Calu3 (cell line): ENCODE data around the gene ZNF443. TPM values are rescaled to one million over a fixed set of nuclear protein-coding genes. Genes with fewer than 3 reads are reported as not detected.
A peak's percentile ranks its signal among the peaks of the same experiment; 100 is the strongest.
"Not testable (repeated sequence)": the region's sequence is repeated elsewhere in the genome, so short reads cannot be mapped to it uniquely, and the experiment has no call there.

Experiments
- Bru-seq: library from RNA; stranded (reverse); fragments of 400-500 nt; gene quantifications from one replicate; lab custom pipeline; 2021; lab: Mats Ljungman, UMichigan
- BruChase-seq, 2 experiments: library from RNA; stranded (reverse); fragments of 400-500 nt; gene quantifications; one replicate each; lab custom pipeline; 2021; lab: Mats Ljungman, UMichigan
- BruUV-seq: library from RNA; stranded (reverse); fragments of 400-500 nt; replicated peaks from 2 replicates; lab custom pipeline; 2021; lab: Mats Ljungman, UMichigan
- CTCF ChIA-PET: fragments of 300-600 bp; sonication (Branson Sonifier 250); formaldehyde crosslinking; loops from one replicate; lab custom pipeline; 2022; ENCODE audit warnings: antibody characterized with exemption; lab: Charles Lee
- DNase-seq: peaks from one replicate; pipeline ENCODE4 v3.0.0; 2022
- H3K27ac Mint-ChIP-seq: one replicate; pipeline ENCODE4 v1.8.0; 2022; ENCODE audit warnings: mixed read lengths; ENCODE audit not compliant: unreplicated experiment
- H3K27me3 Mint-ChIP-seq: one replicate; pipeline ENCODE4 v1.8.0; 2022; ENCODE audit warnings: mixed read lengths; ENCODE audit not compliant: unreplicated experiment
- H3K36me3 Mint-ChIP-seq: one replicate; pipeline ENCODE4 v1.8.0; 2022; ENCODE audit warnings: mild to moderate bottlenecking, moderate library complexity, mixed read lengths; ENCODE audit not compliant: insufficient read depth, unreplicated experiment
- H3K4me1 Mint-ChIP-seq: one replicate; pipeline ENCODE4 v1.8.0; 2022; ENCODE audit warnings: mild to moderate bottlenecking, low read depth, mixed read lengths; ENCODE audit not compliant: unreplicated experiment
- H3K4me3 Mint-ChIP-seq: one replicate; pipeline ENCODE4 v1.8.0; 2022; ENCODE audit warnings: mild to moderate bottlenecking, low read depth, moderate library complexity, mixed read lengths; ENCODE audit not compliant: unreplicated experiment
- H3K9me3 Mint-ChIP-seq: one replicate; pipeline ENCODE4 v1.8.0; 2022; ENCODE audit warnings: low read depth, mixed read lengths; ENCODE audit not compliant: unreplicated experiment
- intact Hi-C: fragments of 100-400 bp; cut with micrococcal nuclease; formaldehyde crosslinking; loops from one replicate; pipeline ENCODE4 v1.10.0; 2022; ENCODE audit not compliant: unreplicated experiment
- long read RNA-seq: library from polyadenylated mRNA; stranded (forward); transcript quantifications from one replicate; pipeline ENCODE4 v2.0.0, GENCODE V29; 2022
- total RNA-seq: library from RNA; stranded (reverse); gene quantifications from 2 replicates; pipeline ENCODE4 v1.2.3, GENCODE V29; 2022
- TF ChIP-seq, protein P1 (sequence below): fragments of 200-600 bp; IDR thresholded peaks from one replicate; pipeline ENCODE4 v1.8.0; 2022; ENCODE audit warnings: antibody characterized with exemption; ENCODE audit not compliant: unreplicated experiment

ZNF443 gene
- total RNA-seq (7.5 and 8.6 TPM in 2 replicates), Bru-seq, nascent RNA (percentile 81 among the genes with signal in this experiment), BruChase-seq, experiment 1, labeled RNA remaining after a 6-hour chase (percentile 84 among the genes with signal in this experiment), BruChase-seq, experiment 2, labeled RNA remaining after a 2-hour chase (percentile 91 among the genes with signal in this experiment)
- long read RNA-seq, transcript ZNF443-201 (4 exons, 2,663 nt) = major isoform, 7 of 8 reads
- long read RNA-seq, partial matches to known transcripts = 0 of 8 reads
- long read RNA-seq, other reads (novel, unspliced or antisense) = 1 of 8 reads

DNA sequence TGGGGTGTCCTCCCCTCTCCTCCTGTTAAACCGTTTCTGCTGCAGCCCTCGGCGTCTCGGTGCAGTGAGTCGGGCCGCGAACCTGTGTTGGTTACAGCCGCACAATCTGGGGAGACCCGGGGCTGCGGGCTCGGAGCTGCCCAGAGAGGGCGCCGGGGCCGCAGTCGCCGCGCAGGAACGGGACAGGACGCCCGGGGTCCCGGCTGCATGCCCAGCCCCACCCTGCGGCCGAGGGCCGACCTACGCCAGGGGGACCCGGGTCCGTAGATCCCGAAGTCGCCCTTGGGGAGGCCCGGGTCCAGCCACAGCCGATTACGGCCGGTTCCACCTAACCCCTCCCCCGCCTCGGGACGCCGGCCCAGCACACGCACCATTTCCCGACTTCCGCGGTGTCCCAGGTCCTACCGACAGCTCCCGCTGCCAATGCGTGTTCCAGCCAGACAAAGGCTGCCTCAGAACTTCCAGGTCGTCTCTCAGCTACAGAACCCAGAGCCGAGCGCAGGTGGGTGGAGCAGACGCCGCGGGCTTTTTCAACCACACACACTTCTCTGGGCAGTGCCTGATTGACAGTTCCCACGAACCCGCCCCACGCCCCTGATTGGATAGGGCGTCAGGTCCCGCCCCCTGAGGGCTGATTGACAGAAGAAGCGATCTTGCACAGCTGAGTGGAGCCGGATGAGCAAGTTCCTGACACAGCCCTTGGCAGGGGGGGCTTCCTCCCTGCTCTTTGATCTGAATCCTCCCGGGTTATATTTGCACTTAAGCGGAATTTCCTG lies at the start of gene ZNF443:
Gene ZNF443 (minus strand): TSS at position 481 of the 776 bp plus-strand sequence. CDS start 107 bp downstream, at position 374.
- peaks cover 22% of the 10 kb centered on the region for H3K36me3 Mint-ChIP-seq
- H3K27me3 Mint-ChIP-seq = no peaks in the 10 kb centered on the region
- DNase-seq = peak; percentile 97
- H3K4me1 Mint-ChIP-seq = no peaks in the 10 kb centered on the region
- H3K27ac Mint-ChIP-seq = peak within 1 kb of the TSS; percentile 94
- TF ChIP-seq, protein P1, sequence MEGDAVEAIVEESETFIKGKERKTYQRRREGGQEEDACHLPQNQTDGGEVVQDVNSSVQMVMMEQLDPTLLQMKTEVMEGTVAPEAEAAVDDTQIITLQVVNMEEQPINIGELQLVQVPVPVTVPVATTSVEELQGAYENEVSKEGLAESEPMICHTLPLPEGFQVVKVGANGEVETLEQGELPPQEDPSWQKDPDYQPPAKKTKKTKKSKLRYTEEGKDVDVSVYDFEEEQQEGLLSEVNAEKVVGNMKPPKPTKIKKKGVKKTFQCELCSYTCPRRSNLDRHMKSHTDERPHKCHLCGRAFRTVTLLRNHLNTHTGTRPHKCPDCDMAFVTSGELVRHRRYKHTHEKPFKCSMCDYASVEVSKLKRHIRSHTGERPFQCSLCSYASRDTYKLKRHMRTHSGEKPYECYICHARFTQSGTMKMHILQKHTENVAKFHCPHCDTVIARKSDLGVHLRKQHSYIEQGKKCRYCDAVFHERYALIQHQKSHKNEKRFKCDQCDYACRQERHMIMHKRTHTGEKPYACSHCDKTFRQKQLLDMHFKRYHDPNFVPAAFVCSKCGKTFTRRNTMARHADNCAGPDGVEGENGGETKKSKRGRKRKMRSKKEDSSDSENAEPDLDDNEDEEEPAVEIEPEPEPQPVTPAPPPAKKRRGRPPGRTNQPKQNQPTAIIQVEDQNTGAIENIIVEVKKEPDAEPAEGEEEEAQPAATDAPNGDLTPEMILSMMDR = no peak
- peaks cover 13% of the 10 kb centered on the region for H3K9me3 Mint-ChIP-seq
- peak within 1 kb of the TSS; percentile 96 for H3K4me3 Mint-ChIP-seq
- TSS peak; percentile 40 for BruUV-seq
- CTCF ChIA-PET = interaction anchor here (0.5 kb wide), 1 partner anchor 266 kb away, joined by 3 read pairs; no protein-coding TSS in a partner anchor
- intact Hi-C loops = no loop called here

DNA sequence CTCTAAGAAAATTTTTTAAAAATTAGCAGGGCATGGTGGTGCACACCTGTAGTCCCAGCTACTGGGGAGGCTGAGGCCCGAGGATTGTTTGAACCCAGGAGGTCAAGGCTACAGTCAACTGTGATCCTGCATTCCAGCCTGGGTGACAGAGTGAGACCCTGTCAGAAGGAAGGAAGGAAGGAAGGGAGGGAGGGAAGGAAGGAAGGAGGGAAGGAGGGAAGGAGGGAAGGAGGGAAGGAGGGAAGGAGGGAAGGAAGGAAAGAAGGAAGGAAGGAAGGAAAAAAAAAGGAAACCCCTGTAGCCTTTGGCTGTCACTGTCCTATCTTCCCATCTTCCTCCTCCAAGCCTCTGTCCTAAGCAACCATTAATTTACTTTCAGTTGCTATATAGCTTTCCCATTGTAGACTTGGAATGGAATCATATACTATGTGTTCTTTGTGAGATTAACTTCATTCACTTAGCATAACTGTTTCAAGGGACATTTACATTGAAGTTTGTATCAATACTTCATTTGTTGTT lies 45.5 kb upstream of the ZNF443 start:
- H3K9me3 Mint-ChIP-seq, CTCF ChIA-PET, H3K4me1 Mint-ChIP-seq, DNase-seq, H3K4me3 Mint-ChIP-seq, H3K27me3 Mint-ChIP-seq, intact Hi-C loops, H3K27ac Mint-ChIP-seq, BruUV-seq: not testable (repeated sequence)
- peaks cover 14% of the 10 kb centered on the region for H3K36me3 Mint-ChIP-seq

DNA sequence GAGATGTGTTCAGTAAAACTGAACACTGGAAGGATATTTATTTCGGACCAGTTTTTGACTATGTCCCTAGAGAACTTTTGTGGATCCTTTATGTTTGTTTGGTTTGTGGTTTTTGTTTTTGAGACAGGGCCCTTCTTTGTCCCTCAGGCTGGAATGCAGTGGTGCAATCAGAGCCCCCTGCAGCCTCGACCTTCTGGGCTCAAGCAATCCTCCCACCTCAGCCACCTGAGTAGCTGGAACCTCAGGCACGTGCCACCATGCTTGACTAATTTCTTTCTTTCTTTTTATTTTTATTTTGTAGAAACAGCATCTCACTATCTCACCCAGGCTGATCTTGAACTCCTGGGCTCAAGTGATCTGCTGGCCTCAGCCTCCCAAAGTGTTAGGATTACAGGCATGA lies 44.8 kb upstream of the ZNF443 start:
- no peak for DNase-seq
- Mint-ChIP-seq H3K27ac (no peak overlapping the region), H3K4me3 (no peak overlapping the region), H3K9me3 (peaks cover 4% of the 10 kb centered on the region), H3K4me1 (no peaks in the 10 kb centered on the region), H3K36me3 (peaks cover 14% of the 10 kb centered on the region), H3K27me3 (no peaks in the 10 kb centered on the region)
- intact Hi-C loops = no loop called here
- CTCF ChIA-PET = no interaction called here
- no TSS peak for BruUV-seq
- TF ChIP-seq, protein P1 = no peak

DNA sequence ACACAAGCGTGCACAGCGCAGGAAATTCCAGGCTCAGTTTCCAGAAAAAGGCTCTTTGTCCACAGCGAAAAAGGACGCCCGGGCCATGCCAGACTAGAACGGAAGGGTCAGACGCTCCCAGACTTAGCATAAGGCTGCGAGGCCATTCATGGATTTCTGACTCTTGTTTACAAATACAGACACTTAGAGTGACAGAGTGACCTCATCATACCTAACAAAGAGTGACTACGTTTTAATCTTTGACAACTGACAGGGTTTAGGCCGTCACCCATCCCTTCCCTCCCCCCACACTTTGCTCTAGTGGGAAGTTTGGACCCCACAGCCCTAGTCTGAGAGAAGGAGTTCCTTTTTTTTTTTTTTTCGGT lies 44.2 kb upstream of the ZNF443 start:
- Mint-ChIP-seq H3K36me3 (peaks cover 14% of the 10 kb centered on the region), H3K27ac (no peak overlapping the region), H3K9me3 (peaks cover 4% of the 10 kb centered on the region), H3K4me3 (peak overlapping the region; percentile 96), H3K27me3 (no peaks in the 10 kb centered on the region), H3K4me1 (no peaks in the 10 kb centered on the region)
- no peak for DNase-seq
- CTCF ChIA-PET = interaction anchor here (1.3 kb wide), 1 partner anchor 10 kb away, joined by 4 read pairs; no protein-coding TSS in a partner anchor
- intact Hi-C loops = no loop called here
- no TSS peak for BruUV-seq
- TF ChIP-seq, protein P1 = no peak
